Measurements from ENCODE around the gene SYT2. TPM values are rescaled to one million over a fixed set of nuclear protein-coding genes. Genes with fewer than 3 reads are reported as not detected.
A peak's percentile ranks its signal among the peaks of the same experiment; 100 is the strongest.
"Not testable (repeated sequence)": the region's sequence is repeated elsewhere in the genome, so short reads cannot be mapped to it uniquely, and the experiment has no call there.

Gene SYT2
- total and polyA plus RNA-seq, 9 of the 15 experiments (the other 6 are each of a cell fraction or from before 2014, with no cell fraction given): not detected

GRCh38 chr1:202638019-202638700 lies 72.1 kb downstream of the SYT2 start:
- in situ Hi-C loops (cut with MboI) (no loop called here), intact Hi-C loops (cut with micrococcal nuclease) (no loop called here)
- 0% methylated on average over 7 of the region's 7 CpGs for WGBS (ENCODE audit: insufficient coverage, low coverage, missing lambda C conversion rate)
- H3K36me3 ChIP-seq (ENCODE audit: control insufficient read depth, insufficient read depth, low read length): no peaks in the 10 kb centered on the region
- no TSS peak for BruUV-seq (replicated peaks)
- ChIA-PET POLR2A (interaction anchor here (0.9 to 1.6 kb wide), 3 partner anchors 9 to 313 kb away, joined by 3 to 5 read pairs (median 4); no protein-coding TSS in a partner anchor), CTCF (ENCODE audit: low intra/inter-chr PET ratio) (no interaction called here)
- H3K4me1 ChIP-seq (replicated peaks in 1 of 2; ENCODE audit: control insufficient read depth in 2 of 2, insufficient read depth in 2 of 2, low read length in 2 of 2): peaks cover 0 to 16% of the 10 kb centered on the region in 2 experiments; a peak in 2 of 5 replicates
- no peak overlapping the region for H3K9ac ChIP-seq (ENCODE audit: insufficient read depth in 1 of 2, low read depth in 2 of 2, low read length in 2 of 2)
- TF ChIP-seq NR2C2 (CRISPR knock-in tag; IDR thresholded peaks at IDR 0.05): no peak
- no peak for TF ChIP-seq NR2C2 (tag; IDR thresholded peaks at IDR 0.05)
- no peak for TF ChIP-seq SUPT5H (IDR thresholded peaks at IDR 0.05)
- TF ChIP-seq HMG20A (CRISPR knock-in tag; conservative IDR thresholded peaks at IDR 0.05): no peak
- TF ChIP-seq ZNF41 (CRISPR knock-in tag; conservative IDR thresholded peaks at IDR 0.05): no peak
- TF ChIP-seq ZNF124 (CRISPR knock-in tag; IDR thresholded peaks at IDR 0.05): no peak
- TF ChIP-seq ILK (tag; IDR thresholded peaks at IDR 0.05; ENCODE audit: borderline replicate concordance, low read depth): no peak
- no peak for TF ChIP-seq SREBF1 (IDR thresholded peaks at IDR 0.05; ENCODE audit: borderline replicate concordance, low read depth, low read length)
- TF ChIP-seq, protein P1, sequence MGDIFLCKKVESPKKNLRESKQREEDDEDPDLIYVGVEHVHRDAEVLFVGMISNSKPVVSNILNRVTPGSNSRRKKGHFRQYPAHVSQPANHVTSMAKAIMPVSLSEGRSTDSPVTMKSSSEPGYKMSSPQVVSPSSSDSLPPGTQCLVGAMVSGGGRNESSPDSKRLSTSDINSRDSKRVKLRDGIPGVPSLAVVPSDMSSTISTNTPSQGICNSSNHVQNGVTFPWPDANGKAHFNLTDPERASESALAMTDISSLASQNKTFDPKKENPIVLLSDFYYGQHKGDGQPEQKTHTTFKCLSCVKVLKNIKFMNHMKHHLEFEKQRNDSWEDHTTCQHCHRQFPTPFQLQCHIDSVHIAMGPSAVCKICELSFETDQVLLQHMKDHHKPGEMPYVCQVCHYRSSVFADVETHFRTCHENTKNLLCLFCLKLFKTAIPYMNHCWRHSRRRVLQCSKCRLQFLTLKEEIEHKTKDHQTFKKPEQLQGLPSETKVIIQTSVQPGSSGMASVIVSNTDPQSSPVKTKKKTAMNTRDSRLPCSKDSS (IDR thresholded peaks at IDR 0.05; ENCODE audit: low read depth, partially characterized antibody): no peak
- H2AFZ ChIP-seq (ENCODE audit: low read depth, low read length): no peak overlapping the region
- H3K4me3 ChIP-seq: no peak overlapping the region
- no peak overlapping the region for H3K4me2 ChIP-seq (ENCODE audit: insufficient read depth, low read length)
- DNase-seq (ENCODE audit: extremely low read depth in 1 of 4, low spot score in 3 of 4): no peak
- no peaks in the 10 kb centered on the region for H3K79me2 ChIP-seq (ENCODE audit: control insufficient read depth, insufficient read depth, low read length)
- ATAC-seq: no peak
- H3K9me1 ChIP-seq (ENCODE audit: control insufficient read depth, insufficient read depth, low read length): no peaks in the 10 kb centered on the region
- H3K27me3 ChIP-seq (ENCODE audit: control insufficient read depth in 2 of 2, insufficient read depth in 2 of 2, low read length in 2 of 2): peaks cover 28 to 58% of the 10 kb centered on the region in 2 experiments
- no peak overlapping the region for H3K27ac ChIP-seq (ENCODE audit: extremely low read depth, low read depth, low read length)
- FAIRE-seq: no peak
- H3K9me3 ChIP-seq (replicated peaks; ENCODE audit: control insufficient read depth, insufficient read depth, low read depth, low read length): no peaks in the 10 kb centered on the region
- 0 out of 2 replicates have a peak, but pooled peaks cover 9% of the 10 kb centered on the region for H4K20me1 ChIP-seq (replicated peaks; ENCODE audit: control insufficient read depth, insufficient read depth, low read length)

DNA sequence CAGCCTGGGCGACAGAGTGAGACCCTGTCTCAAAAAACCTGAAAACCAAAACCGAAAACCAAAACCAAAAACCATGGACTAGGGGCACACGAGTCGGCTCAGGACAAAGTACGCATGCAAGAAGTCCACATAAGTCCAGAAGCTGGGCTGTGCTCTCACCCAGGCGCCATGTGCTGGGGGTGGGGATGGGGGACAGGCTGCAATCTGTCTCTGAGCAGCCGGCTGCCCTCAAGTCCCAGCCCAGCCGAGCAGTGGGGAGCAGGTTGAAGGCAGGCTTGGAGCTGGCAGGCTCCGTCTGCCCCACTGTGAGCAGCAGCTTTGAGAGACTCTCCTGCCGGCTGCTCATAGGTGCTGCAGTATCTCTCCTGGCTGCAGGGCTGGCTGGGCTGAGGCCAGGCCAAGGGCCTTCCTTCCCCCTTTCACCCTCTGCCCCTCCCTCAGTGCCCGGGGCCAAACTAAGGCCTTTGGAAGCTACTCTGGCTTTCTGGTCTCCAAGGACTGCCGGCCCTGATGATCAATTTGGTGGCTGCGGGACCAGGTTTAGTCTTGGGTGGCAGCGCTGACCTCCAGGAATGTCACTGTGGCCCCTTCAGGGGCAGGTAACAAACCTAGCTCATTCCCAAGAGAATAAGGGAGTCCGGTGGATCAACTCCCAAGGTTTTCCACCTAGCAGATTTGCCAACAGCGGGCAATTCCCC lies 72.8 kb downstream of the SYT2 start:
- DNase-seq (ENCODE audit: extremely low read depth in 1 of 4, low spot score in 3 of 4); intact Hi-C loops (cut with micrococcal nuclease); H3K79me2 ChIP-seq (ENCODE audit: control insufficient read depth, insufficient read depth, low read length); in situ Hi-C loops (cut with MboI); H3K36me3 ChIP-seq (ENCODE audit: control insufficient read depth, insufficient read depth, low read length); H3K4me1 ChIP-seq (replicated peaks in 1 of 2; ENCODE audit: control insufficient read depth in 2 of 2, insufficient read depth in 2 of 2, low read length in 2 of 2); FAIRE-seq; H3K4me3 ChIP-seq; H3K4me2 ChIP-seq (ENCODE audit: insufficient read depth, low read length); H3K9ac ChIP-seq (ENCODE audit: insufficient read depth in 1 of 2, low read depth in 2 of 2, low read length in 2 of 2); H4K20me1 ChIP-seq (replicated peaks; ENCODE audit: control insufficient read depth, insufficient read depth, low read length); BruUV-seq (replicated peaks); H3K9me3 ChIP-seq (replicated peaks; ENCODE audit: control insufficient read depth, insufficient read depth, low read depth, low read length); CTCF ChIA-PET (ENCODE audit: low intra/inter-chr PET ratio); H3K9me1 ChIP-seq (ENCODE audit: control insufficient read depth, insufficient read depth, low read length); H2AFZ ChIP-seq (ENCODE audit: low read depth, low read length); H3K27ac ChIP-seq (ENCODE audit: extremely low read depth, low read depth, low read length): not testable (repeated sequence)
- WGBS (ENCODE audit: insufficient coverage, low coverage, missing lambda C conversion rate): under 1% methylated on average over 15 of the region's 16 CpGs
- POLR2A ChIA-PET: interaction anchor here (0.9 to 1.6 kb wide), 3 partner anchors 10 to 312 kb away, joined by 3 to 5 read pairs (median 4); no protein-coding TSS in a partner anchor
- H3K27me3 ChIP-seq (ENCODE audit: control insufficient read depth in 2 of 2, insufficient read depth in 2 of 2, low read length in 2 of 2): peaks cover 22 to 59% of the 10 kb centered on the region in 2 experiments
- ATAC-seq: peak; percentile 68
